ENCODE data around the gene WTIP.

- TF ChIP-seq POLR2A (IDR thresholded peaks at IDR 0.05) (no peak), CTCF (IDR thresholded peaks at IDR 0.05) (no peak)
These were observed 74.9 kb downstream of the WTIP start for GRCh38 chr19:34556488-34556887.

Data from lower leg skin (tissue), 3 donors.